Ishikawa (cell line): ENCODE data around the gene FOXK1.

Experiments used
- CEBPB ChIP-seq: IDR thresholded peaks from 2 replicates; pipeline ENCODE4 v1.6.1; 2012
- CREB1 ChIP-seq: IDR thresholded peaks from 2 replicates; pipeline ENCODE4 v1.6.1; 2012; ENCODE audit warnings: low read depth
- EGR1 ChIP-seq: IDR thresholded peaks from 2 replicates; pipeline ENCODE4 v1.6.1; 2012
- EP300 ChIP-seq: IDR thresholded peaks from 2 replicates; pipeline ENCODE4 v1.6.1; 2012; ENCODE audit warnings: borderline replicate concordance
- FOXM1 ChIP-seq: IDR thresholded peaks from 2 replicates; pipeline ENCODE4 v1.6.1; 2012; ENCODE audit warnings: low read depth, borderline replicate concordance
- MAX ChIP-seq: IDR thresholded peaks from 2 replicates; pipeline ENCODE4 v1.6.1; 2012
- NFIC ChIP-seq: IDR thresholded peaks from 2 replicates; pipeline ENCODE4 v1.6.1; 2012
- RAD21 ChIP-seq: IDR thresholded peaks from 2 replicates; pipeline ENCODE4 v1.6.1; 2012; ENCODE audit warnings: low read depth
- REST ChIP-seq: IDR thresholded peaks from 2 replicates; pipeline ENCODE4 v1.6.1; 2012; ENCODE audit warnings: low read depth, mild to moderate bottlenecking
- TAF1 ChIP-seq: IDR thresholded peaks from 2 replicates; pipeline ENCODE4 v1.6.1; 2012; ENCODE audit warnings: low read depth, mild to moderate bottlenecking
- TCF12 ChIP-seq: IDR thresholded peaks from 2 replicates; pipeline ENCODE4 v1.6.1; 2012; ENCODE audit warnings: low read depth
- TEAD4 ChIP-seq: IDR thresholded peaks from 2 replicates; pipeline ENCODE4 v1.6.1; 2012
- USF1 ChIP-seq: IDR thresholded peaks from 2 replicates; pipeline ENCODE4 v1.6.1; 2012
- YY1 ChIP-seq: IDR thresholded peaks from 2 replicates; pipeline ENCODE4 v1.6.1; 2012; ENCODE audit warnings: low read depth
- ZBTB7A ChIP-seq: IDR thresholded peaks from 2 replicates; pipeline ENCODE4 v1.6.1; 2012; ENCODE audit warnings: low read depth

Gene FOXK1

GRCh38 chr7:4681886-4682620 is at the start of gene FOXK1:
FOXK1 (plus strand) TSS chr7:4682295; CDS start chr7:4682309, 14 bp downstream.
- TF ChIP-seq MAX (peak; percentile 94), NFIC (no peak), CREB1 (no peak), TCF12 (no peak), YY1 (peak; percentile 82), USF1 (peak; percentile 84)

- TF ChIP-seq CEBPB (no peak), RAD21 (peak; percentile 12; the same call in 1 of the 2 replicates)
These were observed 49.1 kb upstream of the FOXK1 start for GRCh38 chr7:4633012-4633411.

- TF ChIP-seq EP300 (no peak), MAX (no peak), CEBPB (no peak), EGR1 (no peak), TAF1 (no peak), USF1 (no peak), TEAD4 (no peak), ZBTB7A (no peak), FOXM1 (no peak), REST (no peak), RAD21 (no peak), NFIC (no peak), CREB1 (no peak), TCF12 (no peak), YY1 (no peak)
These were observed 47.9 kb upstream of the FOXK1 start for GRCh38 chr7:4634166-4634565.

- TF ChIP-seq NFIC: no peak
- no peak for TF ChIP-seq USF1
- TF ChIP-seq TEAD4: no peak
- TF ChIP-seq CEBPB: no peak
- TF ChIP-seq YY1: no peak
- no peak for TF ChIP-seq FOXM1
- TF ChIP-seq REST: no peak
- TF ChIP-seq TCF12: no peak
- no peak for TF ChIP-seq EP300
- TF ChIP-seq CREB1: no peak
- no peak for TF ChIP-seq ZBTB7A
- TF ChIP-seq EGR1: no peak
These were observed 43.1 kb upstream of the FOXK1 start for GRCh38 chr7:4638781-4639575.

- TF ChIP-seq FOXM1: no peak
- no peak for TF ChIP-seq EP300
- no peak for TF ChIP-seq ZBTB7A
- no peak for TF ChIP-seq MAX
- TF ChIP-seq EGR1: no peak
- TF ChIP-seq TCF12: no peak
- no peak for TF ChIP-seq RAD21
- TF ChIP-seq TEAD4: no peak
- no peak for TF ChIP-seq CEBPB
- no peak for TF ChIP-seq NFIC
These were observed 40.9 kb upstream of the FOXK1 start for GRCh38 chr7:4641091-4641666.
